HG03039 (cell line): ENCODE results near the gene RAPGEF6.
"Not testable (repeated sequence)": the region's sequence is repeated elsewhere in the genome, so short reads cannot be mapped to it uniquely, and the experiment has no call there.

Experiments used
- ATAC-seq: cut with Tn5 transposase; IDR thresholded peaks from one replicate; pipeline ENCODE4 v1.9.1; 2021; ENCODE audit warnings: mild to moderate bottlenecking, moderate library complexity; ENCODE audit not compliant: unreplicated experiment

RAPGEF6 gene

GRCh38 chr5:131608597-131608996 is 26.4 kb downstream of the RAPGEF6 start:
- no peak for ATAC-seq

- ATAC-seq: no peak
Observed at GRCh38 chr5:131607903-131608540, 27.0 kb downstream of the RAPGEF6 start.

GRCh38 chr5:131607418-131607817 is 27.6 kb downstream of the RAPGEF6 start:
- no peak for ATAC-seq

GRCh38 chr5:131605086-131605485 is 29.9 kb downstream of the RAPGEF6 start:
- ATAC-seq: no peak

DNA sequence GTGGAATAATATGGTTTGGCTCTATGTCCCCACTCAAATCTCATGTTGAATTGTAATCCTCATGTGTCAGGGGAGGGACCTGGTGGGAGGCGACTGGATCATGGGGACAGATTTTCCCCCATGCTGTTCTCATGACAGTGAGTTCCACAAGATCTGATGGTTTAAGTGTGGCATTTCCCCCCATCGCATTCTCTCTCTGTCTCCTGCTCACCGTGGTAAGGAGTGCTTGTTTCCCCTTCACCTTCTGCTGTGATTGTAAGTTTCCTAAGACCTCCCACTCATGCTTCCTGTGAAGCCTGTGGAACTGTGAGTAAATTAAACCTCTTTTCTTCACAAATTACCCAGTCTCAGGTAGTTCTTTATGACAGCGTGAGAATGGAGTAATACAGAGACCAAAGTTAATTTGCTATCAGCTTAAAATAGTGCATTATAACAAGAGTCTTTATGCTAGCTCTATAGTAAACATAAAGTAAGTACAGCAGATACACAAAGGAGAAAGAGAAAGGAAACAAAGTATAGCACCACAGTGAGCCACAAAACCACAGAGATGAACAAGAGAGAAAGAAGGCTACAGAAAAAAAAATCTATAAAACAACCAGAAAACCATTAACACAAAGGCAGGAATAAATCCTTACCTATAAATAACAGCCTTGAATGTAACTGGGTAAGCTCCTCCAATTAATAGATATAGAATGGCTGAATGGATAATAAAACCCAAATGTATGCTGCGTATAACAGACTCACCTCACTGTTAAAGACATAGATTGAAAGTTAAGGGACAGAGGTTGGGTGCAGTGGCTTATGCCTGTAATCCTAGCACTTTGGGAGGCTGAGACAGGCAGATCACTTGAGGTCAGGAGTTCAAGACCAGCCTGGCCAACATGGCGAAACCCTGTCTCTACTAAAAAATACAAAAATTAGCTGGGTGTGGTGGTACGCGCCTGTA is 39.7 kb downstream of the RAPGEF6 start:
- no peak for ATAC-seq

- no peak for ATAC-seq
Observed at GRCh38 chr5:131593921-131594320, 41.1 kb downstream of the RAPGEF6 start.

GRCh38 chr5:131593436-131593835 is 41.6 kb downstream of the RAPGEF6 start:
- not testable (repeated sequence) for ATAC-seq

GRCh38 chr5:131589510-131590348 is 45.3 kb downstream of the RAPGEF6 start:
- no peak for ATAC-seq

GRCh38 chr5:131587541-131587940 is 47.5 kb downstream of the RAPGEF6 start:
- no peak for ATAC-seq

DNA sequence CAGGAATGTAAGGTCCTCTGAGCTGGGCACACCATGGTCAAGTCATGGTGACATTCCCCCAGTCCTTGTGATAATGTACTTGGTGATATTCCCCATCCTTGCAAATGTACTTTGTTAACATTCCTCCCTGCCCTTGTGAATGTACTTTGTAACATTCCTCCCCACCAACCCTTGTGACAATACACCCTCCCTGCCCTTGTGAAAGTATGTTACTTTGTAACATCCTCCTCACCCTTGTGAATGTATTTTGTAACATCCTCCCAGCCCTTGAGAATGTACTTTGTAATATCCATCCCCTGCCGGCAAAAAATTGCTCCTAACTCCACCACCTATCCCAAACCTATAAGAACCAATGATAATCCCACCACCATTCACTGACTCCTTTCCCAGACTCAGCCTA is 53.3 kb downstream of the RAPGEF6 start:
- no peak for ATAC-seq

- no peak for ATAC-seq
Observed at GRCh38 chr5:131579917-131580671, 54.9 kb downstream of the RAPGEF6 start.

- ATAC-seq: no peak
Observed at GRCh38 chr5:131575660-131576227, 59.3 kb downstream of the RAPGEF6 start.

DNA sequence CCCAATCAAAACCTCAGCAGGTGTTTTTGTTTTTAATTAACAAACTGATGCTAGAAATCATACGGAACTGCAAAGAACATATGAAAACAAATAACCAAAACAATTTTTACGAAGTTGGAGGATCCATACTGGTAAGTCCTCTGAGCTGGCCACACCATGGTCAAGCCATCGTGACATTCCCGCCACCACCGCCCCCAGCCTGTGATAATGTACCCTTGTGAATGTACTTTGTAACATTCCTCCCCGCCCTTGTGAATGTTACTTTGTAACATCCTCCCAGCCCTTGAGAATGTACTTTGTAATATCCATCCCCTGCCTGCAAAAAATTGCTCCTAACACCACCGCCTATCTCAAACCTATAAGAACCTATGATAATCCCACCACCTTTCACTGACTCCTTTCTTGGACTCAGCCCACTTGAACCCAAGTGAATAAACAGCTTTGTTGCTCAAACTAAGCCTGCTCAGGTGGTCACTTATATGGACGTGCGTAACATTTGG is 63.3 kb downstream of the RAPGEF6 start:
- no peak for ATAC-seq

- no peak for ATAC-seq
Observed at GRCh38 chr5:131570757-131571156, 64.3 kb downstream of the RAPGEF6 start.

DNA sequence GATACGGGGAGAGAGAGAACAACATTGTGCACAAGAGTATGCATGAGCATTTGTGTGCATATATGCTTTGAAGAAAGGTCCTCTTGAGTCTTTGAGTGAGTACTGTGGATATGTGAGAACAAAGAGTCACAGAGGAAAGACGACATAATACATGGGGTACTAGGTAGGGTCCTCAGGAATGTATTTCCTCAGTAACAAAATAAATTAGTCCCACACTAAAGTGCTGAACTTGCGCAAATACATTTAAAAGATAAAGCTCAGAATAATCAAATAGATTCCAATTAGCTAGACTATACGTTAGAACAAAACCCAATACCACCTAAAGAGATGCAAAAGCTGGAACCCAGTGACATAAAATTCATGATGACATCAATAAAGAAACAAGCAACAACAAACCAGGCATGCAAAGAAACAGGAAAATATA is 70.8 kb downstream of the RAPGEF6 start:
- no peak for ATAC-seq

GRCh38 chr5:131563434-131564228 is 71.4 kb downstream of the RAPGEF6 start:
- ATAC-seq: no peak

GRCh38 chr5:131550606-131551005 is 84.4 kb downstream of the RAPGEF6 start:
- no peak for ATAC-seq

DNA sequence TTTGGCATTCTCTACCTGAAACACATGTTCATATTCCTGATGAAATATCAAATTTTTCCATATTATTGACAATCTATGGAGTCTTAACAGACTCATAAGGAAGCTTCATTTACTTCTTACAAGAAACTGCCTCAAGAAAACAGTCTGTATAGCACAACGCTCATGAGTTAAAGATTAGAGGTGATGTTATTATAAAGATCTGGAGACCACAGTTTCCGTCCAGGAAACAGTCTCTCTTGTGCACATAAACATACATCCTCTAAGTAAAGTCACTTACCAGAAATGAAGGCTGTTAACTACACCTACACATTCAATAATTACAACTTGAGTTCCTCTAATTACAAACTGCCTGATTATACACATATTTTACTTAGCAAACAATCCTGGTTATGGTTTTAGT is 86.9 kb downstream of the RAPGEF6 start:
- ATAC-seq: no peak

DNA sequence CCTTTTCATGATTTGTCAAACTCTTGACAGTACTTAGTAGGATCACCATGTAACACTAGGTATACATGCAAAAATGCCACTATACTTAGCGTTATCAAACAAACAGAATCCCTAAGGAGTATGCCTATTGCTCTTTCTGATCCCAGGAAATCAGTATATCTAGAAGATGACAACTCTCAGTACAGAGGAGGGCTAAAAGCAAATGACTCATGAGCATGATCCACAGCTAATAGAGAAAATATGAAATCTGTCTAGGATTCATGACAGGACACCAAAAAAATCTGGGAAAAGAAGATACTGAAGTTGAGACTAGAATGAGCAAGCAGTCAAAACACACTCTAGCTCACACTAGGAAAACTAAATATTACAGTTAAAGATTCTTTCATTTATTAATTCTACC is 89.2 kb downstream of the RAPGEF6 start:
- ATAC-seq: no peak
